Lung (tissue), 12 donors: ENCODE measurements around the gene AFMID. TPM values are rescaled to one million over a fixed set of nuclear protein-coding genes. Genes with fewer than 3 reads are reported as not detected.

ENCODE experiments used
- ATAC-seq: fragments of 200-7000 bp; cut with Tn5 transposase; one replicate; pipeline ENCODE4 v1.9.1; 2020; ENCODE audit warnings: moderate number of reproducible peaks; ENCODE audit not compliant: insufficient read depth, low FRiP score
- DNase-seq, 3 donors: peaks; one replicate each; pipeline ENCODE4 v3.0.0-alpha.2; 2013 to 2017
- H3K27ac ChIP-seq, 2 donors: one replicate each; pipeline ENCODE4 v1.5.1; 2013; ENCODE audit warnings: mild to moderate bottlenecking in 2 of 2, moderate library complexity in 2 of 2, control low read depth in 1 of 2, inconsistent platforms in 1 of 2, low read depth in 1 of 2, low read length in 1 of 2
- H3K27me3 ChIP-seq, 3 donors: one replicate each; pipeline ENCODE4 v1.5.1; 2013; ENCODE audit warnings: low read length in 2 of 3; ENCODE audit not compliant: control insufficient read depth in 3 of 3, insufficient read depth in 3 of 3
- H3K36me3 ChIP-seq, 4 donors: one replicate each; pipeline ENCODE4 v1.5.1; 2013; ENCODE audit warnings: low read length in 4 of 4, mild to moderate bottlenecking in 1 of 4, moderate library complexity in 1 of 4; ENCODE audit not compliant: control insufficient read depth in 4 of 4, insufficient read depth in 4 of 4
- H3K4me1 ChIP-seq, 5 donors: one replicate each; pipeline ENCODE4 v1.5.1; 2013; ENCODE audit warnings: low read length in 5 of 5, mild to moderate bottlenecking in 2 of 5, moderate library complexity in 1 of 5; ENCODE audit not compliant: control insufficient read depth in 5 of 5, insufficient read depth in 5 of 5
- H3K4me3 ChIP-seq: one replicate; pipeline ENCODE4 v1.5.1; 2013; ENCODE audit warnings: mild to moderate bottlenecking, control low read depth, moderate library complexity
- H3K9ac ChIP-seq, 2 donors: one replicate each; pipeline ENCODE4 v1.5.1; 2013; ENCODE audit warnings: low read length in 2 of 2, control low read depth in 1 of 2; ENCODE audit not compliant: insufficient read depth in 1 of 2
- H3K9me3 ChIP-seq, 4 donors: one replicate each; pipeline ENCODE4 v1.5.1; 2013; ENCODE audit warnings: low read length in 3 of 4, mild to moderate bottlenecking in 1 of 4, moderate library complexity in 1 of 4; ENCODE audit not compliant: control insufficient read depth in 4 of 4, insufficient read depth in 3 of 4
- CTCF ChIP-seq: IDR thresholded peaks from 2 replicates; pipeline ENCODE4 v1.5.1; 2012; ENCODE audit warnings: mild to moderate bottlenecking; ENCODE audit errors: control extremely low read depth, extremely low read depth
- WGBS, 2 donors: extraction: QIAGEN DNeasy Blood & Tissue Kit; methylation state at CpG; one replicate each; pipeline ENCODE4 v1.1.7; 2013; 5-methylcytosine and 5-hydroxymethylcytosine counted together
- polyA plus RNA-seq, 2 donors: library from polyadenylated mRNA; stranded (reverse); fragments of 200-250 nt; gene quantifications; one replicate each; pipeline ENCODE4 v1.2.1, GENCODE V29; 2013
- total RNA-seq, 2 donors: library from RNA; depleted of rRNA in 1 of 2; stranded (reverse); fragments of >200 nt in 1 of 2; gene quantifications; one replicate each; pipeline ENCODE4 v1.2.1, GENCODE V29; 2014 to 2021
- donor health status: control.
- donor health status: control.
- donor health status: Bipolar disorder and iron deficiency.
- donor health status: healthy.
- donor health status: DM: yes; HTN: yes; CAD: no.

AFMID gene
- total and polyA plus RNA-seq, 4 donors: 24.6 to 35.4 (median 34.3) TPM

- Histone ChIP-seq H3K27me3 (no peaks in the 10 kb centered on the region), H3K9me3 (no peaks in the 10 kb centered on the region), H3K27ac (peak overlapping the region; percentile 84 to 88), H3K9ac (peak overlapping the region in 1 of 2 donors; percentile 8), H3K36me3 (peaks cover 0 to 12% (median 0%) of the 10 kb centered on the region in 4 donors), H3K4me3 (no peak overlapping the region), H3K4me1 (peaks cover 0 to 45% (median 10%) of the 10 kb centered on the region in 5 donors)
- WGBS, 2 donors: 62 to 67% methylated on average over 11 of the region's 11 CpGs
- DNase-seq: peak in 1 of 3 donors; percentile 20
- no peak for TF ChIP-seq CTCF
- no peak for ATAC-seq
Observed at GRCh38 chr17:78173097-78173715, 14.0 kb upstream of the AFMID start.

DNA sequence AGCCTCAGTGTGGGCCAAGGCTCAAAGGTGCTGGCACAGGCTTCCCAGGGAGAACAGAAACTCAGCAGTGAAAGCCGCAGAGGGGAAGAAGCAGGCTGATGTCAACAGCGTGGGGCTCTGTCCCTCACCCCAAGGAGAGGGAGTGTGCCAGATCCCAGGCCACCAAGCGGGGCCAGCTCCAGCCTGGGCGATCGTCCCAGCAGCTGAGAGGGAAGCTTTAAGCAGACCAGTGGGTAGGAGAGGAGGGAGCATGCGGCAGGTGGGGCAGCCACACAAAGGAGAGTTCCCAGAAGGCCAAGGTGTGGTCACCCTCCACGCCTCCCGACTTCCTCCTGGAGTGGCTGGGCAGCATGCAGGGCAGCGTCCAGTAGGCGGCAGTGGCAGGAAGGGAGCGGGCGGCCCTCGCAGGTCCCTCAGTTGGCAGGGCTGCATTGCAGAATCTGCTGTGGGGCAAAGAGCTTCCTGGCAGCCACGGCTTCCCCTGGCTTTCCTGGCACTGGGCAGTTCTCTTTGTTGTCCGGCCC is 12.8 kb upstream of the AFMID start:
- peaks cover 0 to 12% (median 0%) of the 10 kb centered on the region in 4 donors for H3K36me3 ChIP-seq
- no peaks in the 10 kb centered on the region for H3K27me3 ChIP-seq
- ATAC-seq (peak; percentile 75), DNase-seq (peak in 1 of 3 donors; percentile 19)
- WGBS, 2 donors: 10 to 23% methylated on average over 13 to 15 of the region's 15 CpGs
- no peaks in the 10 kb centered on the region for H3K9me3 ChIP-seq
- peaks cover 0 to 47% (median 10%) of the 10 kb centered on the region in 5 donors for H3K4me1 ChIP-seq
- peak; percentile 30 for TF ChIP-seq CTCF
- peak overlapping the region in 1 of 2 donors; percentile 37 for H3K9ac ChIP-seq
- peak overlapping the region; percentile 84 to 88 for H3K27ac ChIP-seq
- H3K4me3 ChIP-seq: no peak overlapping the region

DNA sequence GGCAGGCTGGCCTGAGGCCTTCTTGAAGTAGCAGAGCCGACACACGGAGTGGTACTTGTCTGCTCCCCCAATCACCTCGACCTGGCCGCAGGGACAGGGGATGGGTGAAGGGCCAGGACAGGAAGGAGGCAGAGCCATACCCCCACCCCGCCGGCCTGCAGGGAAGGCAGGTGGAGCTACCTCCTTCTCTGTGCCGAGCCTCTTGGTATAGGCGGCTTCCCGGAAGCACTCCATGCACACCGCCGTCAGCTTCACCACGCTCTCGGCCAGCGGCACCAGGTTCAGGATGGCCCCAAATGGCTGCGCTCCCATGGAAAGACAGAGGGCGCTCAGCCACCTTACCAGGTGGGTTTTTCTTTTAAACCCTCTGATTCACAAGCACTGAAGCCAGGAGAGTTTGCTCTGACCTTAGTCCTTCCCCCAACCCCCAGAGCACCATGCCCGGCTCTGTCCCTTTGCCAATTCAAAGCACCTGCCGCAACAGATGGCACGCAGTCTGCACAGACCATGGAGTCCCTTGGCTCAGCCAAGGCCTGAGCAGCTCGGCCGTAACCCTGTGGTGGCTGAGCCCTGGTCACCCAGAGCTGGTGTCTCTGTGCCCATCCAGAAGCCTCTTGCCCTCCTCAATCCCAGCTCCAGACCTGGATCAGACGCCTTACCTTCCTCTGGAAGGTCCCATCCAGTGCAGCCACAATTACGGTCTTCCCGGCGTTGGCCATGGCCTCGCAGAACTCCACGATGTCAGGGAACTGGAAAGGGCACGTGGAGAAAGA is 12.1 kb upstream of the AFMID start:
- ATAC-seq: peak; percentile 13

More for the DNA sequence above, 12.1 kb upstream of the AFMID start:
- H3K9me3 ChIP-seq: no peaks in the 10 kb centered on the region
- H3K27ac ChIP-seq: peak overlapping the region; percentile 84 to 88
- no peak for TF ChIP-seq CTCF
- DNase-seq: no peak
- H3K27me3 ChIP-seq: no peaks in the 10 kb centered on the region
- H3K4me3 ChIP-seq: no peak overlapping the region
- no peak overlapping the region for H3K9ac ChIP-seq
- WGBS, 2 donors: 55 to 75% methylated on average over 28 of the region's 28 CpGs
- H3K36me3 ChIP-seq: peaks cover 0 to 12% (median 0%) of the 10 kb centered on the region in 4 donors
- H3K4me1 ChIP-seq: peaks cover 0 to 41% (median 10%) of the 10 kb centered on the region in 5 donors
